IPS-NIHi7 (cell line): ENCODE results near the gene ALDH1A1.

Source experiments
- DNase-seq: peaks from one replicate; pipeline ENCODE4 v3.0.0; 2012; ENCODE audit warnings: mixed read lengths; ENCODE audit errors: extremely low spot score

The ALDH1A1 gene

DNA sequence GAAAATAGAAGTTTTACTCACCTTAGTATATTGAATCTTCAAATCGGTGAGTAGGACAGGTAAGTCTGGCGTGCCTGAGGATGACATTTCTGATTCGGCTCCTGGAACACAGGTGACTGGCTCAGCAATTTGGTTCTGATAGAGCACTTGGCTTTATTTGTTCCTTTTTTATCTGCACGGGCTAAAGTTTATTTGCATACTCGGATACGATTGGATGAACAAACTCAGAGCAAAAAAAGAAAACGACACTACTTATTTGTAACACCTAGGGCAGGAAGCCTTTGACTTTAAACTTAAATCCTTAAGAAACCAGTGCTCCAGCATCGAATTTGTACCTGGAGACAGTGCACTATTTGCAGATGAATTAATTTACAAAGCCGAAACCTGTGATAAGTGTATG is at the start of gene ALDH1A1:
Gene ALDH1A1 (minus strand): TSS at position 140 of the 400 bp plus-strand sequence. CDS start 53 bp downstream, at position 87.
- DNase-seq, result no peak

DNA sequence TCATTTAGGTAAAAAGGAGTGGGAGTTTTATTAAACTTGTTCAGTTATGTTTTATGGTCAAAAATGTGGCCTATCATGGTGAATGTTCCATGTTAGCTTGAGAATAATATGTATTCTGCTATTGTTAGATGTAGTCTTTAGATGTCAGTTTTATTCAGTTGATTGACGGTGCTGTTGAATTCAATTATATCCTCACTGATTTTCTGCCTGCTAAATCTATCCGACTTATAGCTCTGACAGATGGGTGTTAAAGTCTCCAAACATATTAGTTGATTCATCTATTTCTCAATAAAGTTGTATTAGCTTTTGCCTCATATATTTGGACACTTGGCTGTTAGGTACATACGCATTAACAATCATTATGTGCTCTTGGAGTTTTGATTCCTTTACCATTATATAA is 49.0 kb upstream of the ALDH1A1 start:
- DNase-seq, result no peak

GRCh38 chr9:72998363-72998762 is 45.5 kb upstream of the ALDH1A1 start:
- DNase-seq, result no peak

DNA sequence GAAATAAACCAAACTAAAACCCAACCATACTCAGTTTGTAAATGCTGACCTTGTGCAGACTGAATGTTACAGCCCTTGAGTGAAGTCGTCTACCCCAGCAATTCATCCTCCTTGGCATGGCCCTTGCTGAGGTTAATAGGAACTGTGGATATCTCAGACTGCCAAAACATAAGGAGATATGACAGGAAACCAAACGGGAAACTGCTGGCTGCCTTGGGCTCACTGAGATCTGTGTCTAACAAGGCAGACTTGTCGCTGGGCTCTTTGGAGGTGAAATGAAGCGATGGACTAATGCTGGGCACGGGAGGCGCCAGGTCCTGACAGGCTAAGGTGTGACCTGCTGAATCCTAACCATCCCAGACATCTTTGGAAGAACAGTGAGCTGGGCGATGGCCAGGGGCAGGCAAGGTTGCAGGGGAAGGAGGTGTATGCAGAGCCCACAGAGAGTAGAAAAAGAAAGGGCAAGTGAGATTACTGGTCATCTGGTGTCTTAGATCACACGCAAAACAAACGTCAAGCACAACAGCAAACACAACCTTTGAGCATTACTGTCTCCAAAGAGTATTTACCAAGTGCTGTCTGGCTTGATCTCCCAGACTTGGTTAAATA is 44.6 kb upstream of the ALDH1A1 start:
- no peak for DNase-seq

DNA sequence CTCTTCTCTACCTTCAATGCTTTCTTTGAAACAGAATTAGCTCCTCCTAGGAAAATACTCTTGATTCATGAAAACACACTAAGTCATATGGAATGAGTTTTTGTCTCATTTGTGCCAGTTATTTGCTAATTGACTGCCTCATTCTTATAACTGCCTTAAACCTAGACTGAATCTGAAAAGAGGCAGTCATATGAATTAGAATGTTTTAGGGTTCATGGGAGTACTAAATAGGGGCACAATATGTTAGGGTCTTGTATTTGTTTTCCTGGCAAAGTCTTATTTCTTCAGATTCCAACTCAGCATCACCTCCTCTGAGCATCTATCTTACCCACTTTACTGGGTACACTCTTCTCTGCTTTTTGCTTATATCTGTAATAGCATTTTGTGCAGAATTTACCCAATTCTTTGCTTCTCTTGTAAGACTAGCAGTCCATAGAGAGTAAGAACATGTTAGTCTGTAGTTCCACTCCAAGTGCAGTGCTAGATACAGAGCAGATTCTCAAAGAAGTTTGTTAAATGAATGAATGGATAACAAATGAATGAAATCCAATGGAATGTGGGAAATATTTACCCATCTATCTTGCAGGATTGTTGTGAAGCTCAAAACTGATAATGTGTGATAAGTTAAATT is 43.9 kb upstream of the ALDH1A1 start:
- DNase-seq, result no peak

DNA sequence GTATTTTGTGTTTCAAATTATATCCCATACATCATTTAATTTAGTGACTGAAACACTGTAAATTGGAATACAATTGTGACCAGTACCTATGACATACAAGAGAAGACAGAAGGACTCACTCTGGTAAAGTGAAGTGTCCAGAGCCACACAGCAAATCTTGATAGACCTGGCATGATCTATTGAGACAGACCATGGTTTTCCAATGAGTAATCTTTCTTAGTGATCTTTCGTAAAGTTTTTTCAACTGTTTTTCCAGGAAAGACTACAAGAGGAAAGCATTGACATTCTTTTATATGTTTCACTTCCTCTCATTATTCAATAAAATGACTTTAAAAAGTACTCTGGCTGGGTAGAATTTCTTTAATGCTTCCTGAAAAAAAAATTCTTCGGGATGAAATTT is 43.3 kb upstream of the ALDH1A1 start:
- no peak for DNase-seq

DNA sequence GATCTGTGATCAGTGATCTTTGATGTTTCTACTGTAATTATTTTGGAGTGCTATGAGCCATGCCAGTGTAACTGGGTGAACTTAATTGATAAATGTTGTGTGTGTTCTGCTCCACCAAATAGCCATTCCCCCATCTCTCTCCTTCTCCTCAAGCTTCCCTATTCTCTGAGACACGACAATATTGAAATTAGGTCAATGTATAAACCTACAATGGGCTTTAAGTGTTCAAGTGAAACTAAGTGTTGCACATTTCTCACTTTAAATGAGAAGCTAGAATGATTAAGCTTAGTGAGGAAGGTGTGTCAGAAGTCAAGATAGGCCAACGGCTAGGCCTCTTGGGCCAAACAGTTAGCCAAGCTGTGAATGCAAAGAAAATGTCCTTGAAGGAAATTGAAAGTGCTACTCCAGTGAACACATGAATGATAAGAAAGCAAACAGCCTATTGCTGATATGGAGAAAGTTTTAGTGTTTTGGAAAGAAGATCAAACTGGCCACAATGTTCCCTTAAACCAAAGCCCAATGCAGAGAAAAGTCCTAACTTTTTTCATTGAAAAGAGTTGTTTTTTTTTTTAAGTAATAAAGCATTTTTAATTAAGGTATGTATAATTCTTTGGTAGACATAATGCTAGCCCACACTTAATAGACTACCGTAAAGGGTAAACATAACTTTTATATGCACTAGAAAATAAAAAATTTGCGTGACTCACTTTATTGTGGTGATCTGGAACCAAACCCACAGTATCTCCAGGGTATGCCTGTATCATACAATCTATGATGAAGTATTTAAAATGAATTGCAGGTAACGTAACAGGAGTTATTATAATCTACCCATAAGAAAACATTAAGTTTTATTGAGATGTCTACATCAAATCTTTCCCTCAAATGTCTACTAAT is 42.5 kb upstream of the ALDH1A1 start:
- DNase-seq, result no peak

- no peak for DNase-seq
These were observed 38.9 kb upstream of the ALDH1A1 start for GRCh38 chr9:72991772-72992171.

GRCh38 chr9:72990397-72991182 is 37.7 kb upstream of the ALDH1A1 start:
- DNase-seq, result no peak

DNA sequence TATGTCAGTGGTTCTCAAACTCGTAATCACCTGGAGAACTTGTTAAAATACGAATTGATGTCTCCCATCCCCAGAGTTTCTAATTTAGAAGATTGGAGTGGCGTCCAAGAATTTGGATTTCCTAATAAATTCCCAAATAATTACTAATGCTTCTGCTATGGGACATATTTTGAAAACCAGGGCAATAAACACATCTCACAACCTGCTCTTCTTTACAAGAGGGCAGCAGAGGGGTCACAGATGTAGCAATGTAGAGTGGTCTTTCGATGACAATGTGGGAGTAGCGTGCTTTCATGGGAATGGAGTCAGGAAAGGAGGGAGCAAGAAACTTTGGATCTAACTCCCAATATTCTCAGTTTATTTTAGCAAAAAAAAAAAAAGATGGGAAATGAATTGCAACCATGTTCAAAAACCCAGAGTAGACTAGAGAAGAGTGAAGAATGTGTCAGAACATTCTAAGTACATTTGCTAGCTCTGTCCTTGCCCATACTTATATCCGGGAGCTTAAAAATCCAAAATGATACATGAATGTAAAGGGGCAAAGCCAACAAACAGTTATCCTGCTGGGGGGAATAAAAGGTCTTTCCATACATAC is 33.8 kb upstream of the ALDH1A1 start:
- no peak for DNase-seq

DNA sequence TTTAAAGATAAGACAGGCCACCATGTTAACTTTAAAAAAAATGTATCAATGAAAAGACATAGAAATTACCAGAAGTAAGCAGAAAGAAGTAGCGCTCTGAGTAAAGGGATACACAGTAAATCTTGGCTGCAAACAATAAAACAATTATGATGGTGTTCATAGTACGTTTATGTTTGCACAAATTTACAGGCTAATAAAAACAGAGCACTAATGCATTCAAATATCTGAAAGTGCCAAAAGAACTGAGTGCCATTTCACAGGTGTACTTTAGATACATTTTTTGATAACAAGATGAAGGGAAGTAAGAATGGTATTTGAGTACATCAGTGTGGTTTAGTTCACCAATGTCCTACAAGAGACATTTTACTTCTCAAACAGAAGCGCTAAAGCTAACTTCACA is 32.9 kb upstream of the ALDH1A1 start:
- DNase-seq, result no peak

DNA sequence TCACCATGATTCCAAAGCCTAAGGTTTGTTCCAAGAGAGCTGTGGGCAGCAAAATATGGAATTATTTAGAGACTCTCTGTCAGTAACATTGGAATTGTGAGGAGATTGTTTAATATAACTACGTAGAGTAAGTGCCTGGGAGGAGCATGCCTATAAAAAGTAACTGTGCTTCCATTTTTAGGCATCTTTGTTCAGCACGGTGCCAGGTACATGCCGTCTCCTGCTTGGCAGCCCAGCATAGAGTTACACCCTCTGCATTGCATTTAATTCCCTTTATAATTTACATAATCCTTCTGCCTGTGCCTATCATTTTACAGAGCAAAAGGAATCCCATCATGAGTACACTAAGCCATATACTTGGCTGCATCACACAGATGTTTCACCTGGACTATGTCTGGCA is 32.1 kb upstream of the ALDH1A1 start:
- DNase-seq, result no peak

DNA sequence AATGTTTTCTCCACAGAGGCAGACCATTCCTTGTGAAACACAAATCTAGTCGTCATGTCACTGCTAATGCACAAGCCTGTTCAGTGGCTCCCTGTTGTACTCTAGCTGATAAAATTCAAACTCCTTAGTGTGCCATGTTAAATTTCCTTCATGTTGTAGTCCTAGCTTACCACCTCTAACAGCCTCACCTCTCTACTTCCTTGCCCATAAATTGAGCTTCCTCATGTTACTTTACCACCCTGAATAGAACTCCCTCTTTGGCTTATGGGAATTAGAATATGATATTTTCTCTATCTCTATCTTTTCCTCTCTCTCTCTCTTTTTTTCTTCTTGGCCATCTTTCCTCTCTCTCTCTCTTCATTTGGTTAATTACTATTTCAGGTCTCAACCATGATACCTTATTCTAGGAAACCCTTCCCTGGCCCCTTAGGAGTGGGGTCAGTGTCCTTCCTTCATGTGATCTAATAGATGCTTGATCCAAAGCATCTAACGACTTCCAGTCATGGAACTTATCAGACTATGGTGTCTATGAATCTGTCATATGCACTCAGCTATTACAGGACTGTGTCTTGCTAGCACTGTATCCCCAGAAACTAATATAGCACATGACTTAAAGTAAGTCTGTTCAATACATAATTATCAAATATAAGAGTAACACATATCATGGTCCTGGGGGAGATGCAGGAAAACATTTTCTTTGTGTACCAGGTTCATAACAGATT is 31.5 kb upstream of the ALDH1A1 start:
- DNase-seq, result no peak

GRCh38 chr9:72983512-72984225 is 30.8 kb upstream of the ALDH1A1 start:
- DNase-seq, result no peak

- no peak for DNase-seq
These were observed 30.2 kb upstream of the ALDH1A1 start for GRCh38 chr9:72983056-72983455.

- DNase-seq, result no peak
These were observed 29.4 kb upstream of the ALDH1A1 start for GRCh38 chr9:72982146-72982799.

DNA sequence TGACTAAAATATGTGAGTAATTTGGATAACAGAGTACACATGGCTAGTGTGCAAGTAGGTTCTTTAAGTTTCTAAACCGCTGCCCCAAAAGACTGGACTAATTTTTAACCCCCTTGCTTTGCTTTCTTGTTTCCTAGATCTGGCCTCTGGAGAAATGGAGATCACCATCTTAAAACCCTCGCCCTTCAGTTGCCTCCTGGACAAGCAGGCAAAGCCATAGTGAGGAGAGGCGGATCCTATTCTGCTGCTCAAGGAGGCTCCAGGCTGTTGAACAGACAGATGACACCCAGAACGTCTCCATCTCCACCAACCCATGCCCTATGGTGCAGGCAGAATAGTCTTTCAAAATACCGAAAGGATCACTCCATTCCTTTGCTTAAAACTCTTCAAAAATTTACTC is 28.6 kb upstream of the ALDH1A1 start:
- no peak for DNase-seq

DNA sequence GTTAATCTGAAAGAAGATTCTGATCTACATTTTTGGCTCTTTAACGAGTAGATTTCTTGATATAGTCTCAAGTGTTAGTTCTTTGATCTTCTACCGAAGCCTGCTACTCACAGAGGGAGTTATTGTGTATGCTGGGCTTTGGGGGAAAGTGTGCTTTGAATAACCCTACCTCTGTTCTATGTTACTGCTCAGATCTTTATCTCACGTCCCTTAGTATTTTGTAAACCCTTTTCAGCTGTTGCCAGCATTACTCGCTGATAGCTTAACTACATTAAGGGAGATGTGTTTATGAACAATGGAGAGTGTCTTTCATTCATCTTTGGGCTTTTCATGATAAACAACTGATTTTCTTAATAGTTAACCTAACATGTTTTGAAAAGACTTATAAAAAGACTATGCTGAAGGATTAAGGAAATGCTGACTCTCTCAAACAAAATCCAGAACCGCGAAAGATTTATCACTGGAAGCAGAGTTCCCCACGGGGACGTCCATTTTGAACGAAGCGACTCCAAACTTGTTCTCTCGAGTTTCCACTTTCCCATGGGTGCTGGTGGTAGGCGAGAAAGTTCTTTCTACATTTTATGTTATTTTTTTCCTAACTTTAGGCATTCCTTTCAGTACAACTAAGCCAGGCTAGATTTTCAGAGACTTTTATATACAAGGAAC is 27.9 kb upstream of the ALDH1A1 start:
- DNase-seq, result no peak

DNA sequence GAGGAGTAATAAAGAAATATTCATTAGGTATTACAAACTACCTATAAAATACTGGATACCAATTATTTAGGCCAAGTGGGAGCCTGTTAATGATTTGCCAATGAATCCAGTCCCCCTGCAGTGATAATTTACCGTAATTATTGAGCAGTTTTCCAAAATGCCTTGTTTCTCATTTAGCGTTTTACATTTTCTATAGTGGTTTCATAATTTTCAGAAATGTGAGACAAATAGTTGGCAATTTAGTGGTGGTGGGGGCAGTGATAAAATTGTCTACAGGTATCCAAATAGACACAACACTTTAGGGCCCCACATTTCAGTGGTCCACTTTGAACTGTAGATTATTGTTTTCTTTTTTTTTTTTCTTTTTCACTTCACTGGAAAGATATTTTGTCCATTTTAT is 27.3 kb upstream of the ALDH1A1 start:
- no peak for DNase-seq
